ENCODE data around the gene SMIM20.
"Not testable (repeated sequence)": the region's sequence is repeated elsewhere in the genome, so short reads cannot be mapped to it uniquely, and the experiment has no call there.

Gene SMIM20

GRCh38 chr4:25913851-25914669 lies at the start of gene SMIM20:
Gene SMIM20 (plus strand): TSS chr4:25914220. CDS start chr4:25914314, 94 bp downstream.
- peak; percentile 93 for DNase-seq (ENCODE audit: low read depth)
- TF ChIP-seq CTCF (conservative IDR thresholded peaks at IDR 0.05; ENCODE audit: low read depth, low read length): no peak
- H3K4me3 ChIP-seq (ENCODE audit: low read depth, low read length): peak within 1 kb of the TSS; percentile 92

- H3K4me3 ChIP-seq (ENCODE audit: low read depth, low read length): no peak overlapping the region
- DNase-seq (ENCODE audit: low read depth): no peak
- no peak for TF ChIP-seq CTCF (conservative IDR thresholded peaks at IDR 0.05; ENCODE audit: low read depth, low read length)
Observed at GRCh38 chr4:25865586-25865985, 48.4 kb upstream of the SMIM20 start.

GRCh38 chr4:25866401-25866800 lies 47.6 kb upstream of the SMIM20 start:
- not testable (repeated sequence) for DNase-seq (ENCODE audit: low read depth); H3K4me3 ChIP-seq (ENCODE audit: low read depth, low read length)

- TF ChIP-seq CTCF (conservative IDR thresholded peaks at IDR 0.05; ENCODE audit: low read depth, low read length): no peak
- no peak overlapping the region for H3K4me3 ChIP-seq (ENCODE audit: low read depth, low read length)
- DNase-seq (ENCODE audit: low read depth): no peak
Observed at GRCh38 chr4:25867781-25868294, 46.2 kb upstream of the SMIM20 start.

- no peak for DNase-seq (ENCODE audit: low read depth)
- H3K4me3 ChIP-seq (ENCODE audit: low read depth, low read length): no peak overlapping the region
- no peak for TF ChIP-seq CTCF (conservative IDR thresholded peaks at IDR 0.05; ENCODE audit: low read depth, low read length)
Observed at GRCh38 chr4:25870081-25870480, 43.9 kb upstream of the SMIM20 start.

- DNase-seq (ENCODE audit: low read depth): no peak
- TF ChIP-seq CTCF (conservative IDR thresholded peaks at IDR 0.05; ENCODE audit: low read depth, low read length): no peak
- H3K4me3 ChIP-seq (ENCODE audit: low read depth, low read length): no peak overlapping the region
Observed at GRCh38 chr4:25872851-25873631, 41.0 kb upstream of the SMIM20 start.

- H3K4me3 ChIP-seq (ENCODE audit: low read depth, low read length): no peak overlapping the region
- DNase-seq (ENCODE audit: low read depth): no peak
- no peak for TF ChIP-seq CTCF (conservative IDR thresholded peaks at IDR 0.05; ENCODE audit: low read depth, low read length)
Observed at GRCh38 chr4:25873632-25874129, 40.3 kb upstream of the SMIM20 start.
